Measurements from ENCODE around the gene DAP. TPM values are rescaled to one million over a fixed set of nuclear protein-coding genes. Genes with fewer than 3 reads are reported as not detected.

DAP gene
- total RNA-seq, 1 experiment from 2014 or later, result 279 TPM

- no TSS peak for BruUV-seq (replicated peaks)
- Histone ChIP-seq H3K4me3 (no peak overlapping the region), H3K36me3 (ENCODE audit: low read depth) (0 out of 2 replicates have a peak, but pooled peaks cover 16% of the 10 kb centered on the region), H3K27me3 (ENCODE audit: insufficient read depth, low read depth) (no peaks in the 10 kb centered on the region), H3K9me3 (ENCODE audit: insufficient read depth, low read depth) (no peaks in the 10 kb centered on the region), H3K27ac (no peak overlapping the region), H2AFZ (no peak overlapping the region), H4K20me1 (ENCODE audit: insufficient read depth) (no peaks in the 10 kb centered on the region), H3K4me2 (no peak overlapping the region), H3K9me2 (ENCODE audit: insufficient read depth) (no peaks in the 10 kb centered on the region), H3F3A (ENCODE audit: insufficient read depth, low read depth) (no peaks in the 10 kb centered on the region), H3K4me1 (replicated peaks; ENCODE audit: insufficient read depth) (no peaks in the 10 kb centered on the region), H3K79me2 (ENCODE audit: low read depth) (no peaks in the 10 kb centered on the region)
- ChIA-PET POLR2A (ENCODE audit: unreplicated experiment) (no interaction called here), CTCF (no interaction called here)
- TF ChIP-seq EZH2 (IDR thresholded peaks at IDR 0.05; ENCODE audit: low read depth), result no peak
- TF ChIP-seq CTCF (conservative IDR thresholded peaks at IDR 0.05), result no peak
- DNase-seq, result no peak
- intact Hi-C loops (cut with micrococcal nuclease; ENCODE audit: unreplicated experiment), result no loop called here
Observed at GRCh38 chr5:10676224-10676623, 84.8 kb downstream of the DAP start.

- CTCF ChIA-PET, result no interaction called here
- Histone ChIP-seq H3K36me3 (ENCODE audit: low read depth) (0 out of 2 replicates have a peak, but pooled peaks cover 16% of the 10 kb centered on the region), H4K20me1 (ENCODE audit: insufficient read depth) (no peaks in the 10 kb centered on the region), H3K9me3 (ENCODE audit: insufficient read depth, low read depth) (no peaks in the 10 kb centered on the region), H3K4me1 (replicated peaks; ENCODE audit: insufficient read depth) (no peaks in the 10 kb centered on the region), H3K27me3 (ENCODE audit: insufficient read depth, low read depth) (no peaks in the 10 kb centered on the region), H3K4me2 (no peak overlapping the region), H3K9me2 (ENCODE audit: insufficient read depth) (no peaks in the 10 kb centered on the region; the same call in 1 of the 2 replicates), H3K79me2 (ENCODE audit: low read depth) (no peaks in the 10 kb centered on the region), H2AFZ (no peak overlapping the region), H3K27ac (no peak overlapping the region), H3F3A (ENCODE audit: insufficient read depth, low read depth) (no peaks in the 10 kb centered on the region), H3K4me3 (no peak overlapping the region)
- intact Hi-C loops (cut with micrococcal nuclease; ENCODE audit: unreplicated experiment), result no loop called here
- TF ChIP-seq CTCF (conservative IDR thresholded peaks at IDR 0.05) (no peak), EZH2 (IDR thresholded peaks at IDR 0.05; ENCODE audit: low read depth) (no peak)
- POLR2A ChIA-PET (ENCODE audit: unreplicated experiment), result no interaction called here
- no TSS peak for BruUV-seq (replicated peaks)
- no peak for DNase-seq
Observed at GRCh38 chr5:10675177-10675700, 85.8 kb downstream of the DAP start.

GRCh38 chr5:10674582-10674981 is 86.5 kb downstream of the DAP start:
- Histone ChIP-seq H3F3A (ENCODE audit: insufficient read depth, low read depth) (no peaks in the 10 kb centered on the region), H2AFZ (no peak overlapping the region), H3K27me3 (ENCODE audit: insufficient read depth, low read depth) (no peaks in the 10 kb centered on the region), H3K27ac (no peak overlapping the region), H3K4me3 (no peak overlapping the region), H3K9me3 (ENCODE audit: insufficient read depth, low read depth) (no peaks in the 10 kb centered on the region), H3K4me1 (replicated peaks; ENCODE audit: insufficient read depth) (no peaks in the 10 kb centered on the region), H4K20me1 (ENCODE audit: insufficient read depth) (no peaks in the 10 kb centered on the region), H3K9me2 (ENCODE audit: insufficient read depth) (no peaks in the 10 kb centered on the region; the same call in 1 of the 2 replicates), H3K36me3 (ENCODE audit: low read depth) (0 out of 2 replicates have a peak, but pooled peaks cover 16% of the 10 kb centered on the region), H3K4me2 (no peak overlapping the region), H3K79me2 (ENCODE audit: low read depth) (no peaks in the 10 kb centered on the region)
- POLR2A ChIA-PET (ENCODE audit: unreplicated experiment), result no interaction called here
- DNase-seq, result no peak
- BruUV-seq (replicated peaks), result no TSS peak
- no peak for TF ChIP-seq CTCF (conservative IDR thresholded peaks at IDR 0.05)
- TF ChIP-seq EZH2 (IDR thresholded peaks at IDR 0.05; ENCODE audit: low read depth), result no peak
- intact Hi-C loops (cut with micrococcal nuclease; ENCODE audit: unreplicated experiment), result no loop called here
- CTCF ChIA-PET, result no interaction called here

All from PC-9 (cell line).